GM23338 (cell line): Measurements from ENCODE around the gene MRPL20.

Experiments used
- CREB1 ChIP-seq: fragments of 250-450 bp; sonication (Bioruptor Pico); IDR thresholded peaks from 2 replicates; pipeline ENCODE4 v1.5.0; 2020; ENCODE audit warnings: low read depth, mild to moderate bottlenecking, moderate library complexity
- CTCF ChIP-seq, 2 experiments: fragments of 200-600 bp in 1 of 2; sonication (generic) in 1 of 2; conservative IDR thresholded peaks; 2 replicates each; pipeline versions ENCODE4 v1.5.1 to v1.6.1; 2016 to 2017; ENCODE audit warnings: antibody characterized with exemption in 2 of 2, low read depth in 2 of 2, mild to moderate bottlenecking in 2 of 2, moderate library complexity in 1 of 2
- ETS1 ChIP-seq: IDR thresholded peaks from 2 replicates; pipeline ENCODE4 v1.6.1; 2016; ENCODE audit warnings: antibody characterized with exemption
- EZH2 ChIP-seq: fragments of 200-600 bp; sonication (generic); IDR thresholded peaks from one replicate; pipeline ENCODE4 v1.8.0; 2017; ENCODE audit warnings: antibody characterized with exemption, mild to moderate bottlenecking, low read depth; ENCODE audit not compliant: unreplicated experiment
- EZH2phosphoT487 ChIP-seq: fragments of 200-600 bp; sonication (generic); IDR thresholded peaks from one replicate; pipeline ENCODE4 v1.8.1; 2018; ENCODE audit warnings: antibody characterized with exemption; ENCODE audit not compliant: unreplicated experiment
- JUNB ChIP-seq: IDR thresholded peaks from one replicate; pipeline ENCODE4 v1.6.1; 2016; ENCODE audit warnings: antibody characterized with exemption; ENCODE audit not compliant: unreplicated experiment
- POLR2AphosphoS5 ChIP-seq: IDR thresholded peaks from 2 replicates; pipeline ENCODE4 v1.6.1; 2016; ENCODE audit warnings: antibody characterized with exemption, low read depth
- REST ChIP-seq: IDR thresholded peaks from one replicate; pipeline ENCODE4 v1.6.1; 2018; ENCODE audit warnings: antibody characterized with exemption; ENCODE audit not compliant: unreplicated experiment
- ZNF114 ChIP-seq: fragments of 250-450 bp; sonication (Bioruptor Pico); IDR thresholded peaks from 2 replicates; pipeline ENCODE4 v1.5.0; 2020; ENCODE audit warnings: mild to moderate bottlenecking, moderate library complexity
- TF ChIP-seq, protein P1 (sequence below): fragments of 250-450 bp; sonication (Bioruptor Pico); IDR thresholded peaks from 2 replicates; pipeline ENCODE4 v1.5.0; 2020; ENCODE audit warnings: mild to moderate bottlenecking, moderate library complexity

- no peak for TF ChIP-seq EZH2
- no peak for TF ChIP-seq EZH2phosphoT487
- TF ChIP-seq CTCF (conservative IDR thresholded peaks at IDR 0.05; ENCODE audit: low read depth in 2 of 2), result peak; percentile 74 to 87
- TF ChIP-seq ZNF114 (CRISPR knock-in tag), result no peak
- TF ChIP-seq CREB1 (CRISPR knock-in tag), result no peak
- TF ChIP-seq POLR2AphosphoS5, result no peak
- TF ChIP-seq, protein P1, sequence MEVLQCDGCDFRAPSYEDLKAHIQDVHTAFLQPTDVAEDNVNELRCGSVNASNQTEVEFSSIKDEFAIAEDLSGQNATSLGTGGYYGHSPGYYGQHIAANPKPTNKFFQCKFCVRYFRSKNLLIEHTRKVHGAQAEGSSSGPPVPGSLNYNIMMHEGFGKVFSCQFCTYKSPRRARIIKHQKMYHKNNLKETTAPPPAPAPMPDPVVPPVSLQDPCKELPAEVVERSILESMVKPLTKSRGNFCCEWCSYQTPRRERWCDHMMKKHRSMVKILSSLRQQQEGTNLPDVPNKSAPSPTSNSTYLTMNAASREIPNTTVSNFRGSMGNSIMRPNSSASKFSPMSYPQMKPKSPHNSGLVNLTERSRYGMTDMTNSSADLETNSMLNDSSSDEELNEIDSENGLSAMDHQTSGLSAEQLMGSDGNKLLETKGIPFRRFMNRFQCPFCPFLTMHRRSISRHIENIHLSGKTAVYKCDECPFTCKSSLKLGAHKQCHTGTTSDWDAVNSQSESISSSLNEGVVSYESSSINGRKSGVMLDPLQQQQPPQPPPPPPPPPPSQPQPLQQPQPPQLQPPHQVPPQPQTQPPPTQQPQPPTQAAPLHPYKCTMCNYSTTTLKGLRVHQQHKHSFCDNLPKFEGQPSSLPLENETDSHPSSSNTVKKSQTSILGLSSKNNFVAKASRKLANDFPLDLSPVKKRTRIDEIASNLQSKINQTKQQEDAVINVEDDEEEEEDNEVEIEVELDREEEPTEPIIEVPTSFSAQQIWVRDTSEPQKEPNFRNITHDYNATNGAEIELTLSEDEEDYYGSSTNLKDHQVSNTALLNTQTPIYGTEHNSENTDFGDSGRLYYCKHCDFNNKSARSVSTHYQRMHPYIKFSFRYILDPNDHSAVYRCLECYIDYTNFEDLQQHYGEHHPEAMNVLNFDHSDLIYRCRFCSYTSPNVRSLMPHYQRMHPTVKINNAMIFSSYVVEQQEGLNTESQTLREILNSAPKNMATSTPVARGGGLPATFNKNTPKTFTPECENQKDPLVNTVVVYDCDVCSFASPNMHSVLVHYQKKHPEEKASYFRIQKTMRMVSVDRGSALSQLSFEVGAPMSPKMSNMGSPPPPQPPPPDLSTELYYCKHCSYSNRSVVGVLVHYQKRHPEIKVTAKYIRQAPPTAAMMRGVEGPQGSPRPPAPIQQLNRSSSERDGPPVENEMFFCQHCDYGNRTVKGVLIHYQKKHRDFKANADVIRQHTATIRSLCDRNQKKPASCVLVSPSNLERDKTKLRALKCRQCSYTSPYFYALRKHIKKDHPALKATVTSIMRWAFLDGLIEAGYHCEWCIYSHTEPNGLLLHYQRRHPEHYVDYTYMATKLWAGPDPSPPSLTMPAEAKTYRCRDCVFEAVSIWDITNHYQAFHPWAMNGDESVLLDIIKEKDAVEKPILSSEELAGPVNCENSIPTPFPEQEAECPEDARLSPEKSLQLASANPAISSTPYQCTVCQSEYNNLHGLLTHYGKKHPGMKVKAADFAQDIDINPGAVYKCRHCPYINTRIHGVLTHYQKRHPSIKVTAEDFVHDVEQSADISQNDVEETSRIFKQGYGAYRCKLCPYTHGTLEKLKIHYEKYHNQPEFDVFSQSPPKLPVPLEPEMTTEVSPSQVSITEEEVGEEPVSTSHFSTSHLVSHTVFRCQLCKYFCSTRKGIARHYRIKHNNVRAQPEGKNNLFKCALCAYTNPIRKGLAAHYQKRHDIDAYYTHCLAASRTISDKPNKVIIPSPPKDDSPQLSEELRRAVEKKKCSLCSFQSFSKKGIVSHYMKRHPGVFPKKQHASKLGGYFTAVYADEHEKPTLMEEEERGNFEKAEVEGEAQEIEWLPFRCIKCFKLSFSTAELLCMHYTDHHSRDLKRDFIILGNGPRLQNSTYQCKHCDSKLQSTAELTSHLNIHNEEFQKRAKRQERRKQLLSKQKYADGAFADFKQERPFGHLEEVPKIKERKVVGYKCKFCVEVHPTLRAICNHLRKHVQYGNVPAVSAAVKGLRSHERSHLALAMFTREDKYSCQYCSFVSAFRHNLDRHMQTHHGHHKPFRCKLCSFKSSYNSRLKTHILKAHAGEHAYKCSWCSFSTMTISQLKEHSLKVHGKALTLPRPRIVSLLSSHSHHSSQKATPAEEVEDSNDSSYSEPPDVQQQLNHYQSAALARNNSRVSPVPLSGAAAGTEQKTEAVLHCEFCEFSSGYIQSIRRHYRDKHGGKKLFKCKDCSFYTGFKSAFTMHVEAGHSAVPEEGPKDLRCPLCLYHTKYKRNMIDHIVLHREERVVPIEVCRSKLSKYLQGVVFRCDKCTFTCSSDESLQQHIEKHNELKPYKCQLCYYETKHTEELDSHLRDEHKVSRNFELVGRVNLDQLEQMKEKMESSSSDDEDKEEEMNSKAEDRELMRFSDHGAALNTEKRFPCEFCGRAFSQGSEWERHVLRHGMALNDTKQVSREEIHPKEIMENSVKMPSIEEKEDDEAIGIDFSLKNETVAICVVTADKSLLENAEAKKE (CRISPR knock-in tag), result no peak
- no peak for TF ChIP-seq REST
- TF ChIP-seq JUNB, result no peak
- no peak for TF ChIP-seq ETS1
Observed at GRCh38 chr1:1371746-1372711, 35.1 kb downstream of the MRPL20 start.
